Left hindlimb (tissue), 1 donor: ENCODE results near the gene EXD3.

Experiments
- DNase-seq: peaks from one replicate; pipeline ENCODE4 v3.0.0-alpha.2; 2018

Gene EXD3

GRCh38 chr9:137409515-137409914 lies 13.4 kb downstream of the EXD3 start:
- DNase-seq = no peak

GRCh38 chr9:137408651-137409405 lies 14.1 kb downstream of the EXD3 start:
- DNase-seq = no peak

- no peak for DNase-seq
Measured at GRCh38 chr9:137407590-137408300, 15.2 kb downstream of the EXD3 start.

- peak; percentile 74 for DNase-seq
Measured at GRCh38 chr9:137406876-137407589, 15.9 kb downstream of the EXD3 start.

GRCh38 chr9:137406085-137406760 lies 16.7 kb downstream of the EXD3 start:
- no peak for DNase-seq

GRCh38 chr9:137405677-137406081 lies 17.3 kb downstream of the EXD3 start:
- DNase-seq = no peak

- DNase-seq = no peak
Measured at GRCh38 chr9:137404961-137405567, 17.9 kb downstream of the EXD3 start.

GRCh38 chr9:137403269-137403668 lies 19.7 kb downstream of the EXD3 start:
- DNase-seq = no peak

- DNase-seq = no peak
Measured at GRCh38 chr9:137402746-137403145, 20.2 kb downstream of the EXD3 start.

GRCh38 chr9:137398561-137399468 lies 24.1 kb downstream of the EXD3 start:
- DNase-seq = no peak

- no peak for DNase-seq
Measured at GRCh38 chr9:137397675-137398423, 25.1 kb downstream of the EXD3 start.

GRCh38 chr9:137396634-137397367 lies 26.2 kb downstream of the EXD3 start:
- DNase-seq = no peak

- DNase-seq = no peak
Measured at GRCh38 chr9:137396227-137396626, 26.7 kb downstream of the EXD3 start.

- no peak for DNase-seq
Measured at GRCh38 chr9:137395666-137396010, 27.3 kb downstream of the EXD3 start.

GRCh38 chr9:137394866-137395665 lies 27.9 kb downstream of the EXD3 start:
- no peak for DNase-seq

GRCh38 chr9:137393176-137394150 lies 29.5 kb downstream of the EXD3 start:
- no peak for DNase-seq

GRCh38 chr9:137392232-137393007 lies 30.5 kb downstream of the EXD3 start:
- no peak for DNase-seq
